GM21529 (cell line): Measurements from ENCODE around the gene ITGA2B.
A peak's percentile ranks its signal among the peaks of the same experiment; 100 is the strongest.
"Not testable (repeated sequence)": the region's sequence is repeated elsewhere in the genome, so short reads cannot be mapped to it uniquely, and the experiment has no call there.

ENCODE experiments used
- ATAC-seq: cut with Tn5 transposase; IDR thresholded peaks from one replicate; pipeline ENCODE4 v1.9.1; 2021; ENCODE audit not compliant: unreplicated experiment

ITGA2B gene

DNA sequence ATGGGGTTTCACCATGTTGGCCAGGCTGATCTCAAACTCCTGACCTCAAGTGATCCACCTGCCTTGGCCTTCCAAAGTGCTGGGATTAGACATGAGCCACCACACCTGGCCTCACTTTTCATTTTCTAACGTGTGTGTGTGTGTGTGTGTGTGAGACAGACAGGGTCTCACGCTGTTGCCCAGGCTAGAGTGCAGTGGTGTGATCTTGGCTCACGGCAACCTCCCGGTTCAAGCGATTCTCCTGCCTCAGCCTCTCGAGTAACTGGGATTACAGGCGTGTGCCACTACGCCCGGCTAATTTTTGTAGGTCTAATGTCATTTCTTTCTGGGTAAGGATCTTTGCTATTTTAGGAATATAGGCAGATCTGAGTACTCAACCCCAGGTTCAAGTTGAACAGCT is 4.7 kb upstream of the ITGA2B start:
- ATAC-seq: not testable (repeated sequence)

DNA sequence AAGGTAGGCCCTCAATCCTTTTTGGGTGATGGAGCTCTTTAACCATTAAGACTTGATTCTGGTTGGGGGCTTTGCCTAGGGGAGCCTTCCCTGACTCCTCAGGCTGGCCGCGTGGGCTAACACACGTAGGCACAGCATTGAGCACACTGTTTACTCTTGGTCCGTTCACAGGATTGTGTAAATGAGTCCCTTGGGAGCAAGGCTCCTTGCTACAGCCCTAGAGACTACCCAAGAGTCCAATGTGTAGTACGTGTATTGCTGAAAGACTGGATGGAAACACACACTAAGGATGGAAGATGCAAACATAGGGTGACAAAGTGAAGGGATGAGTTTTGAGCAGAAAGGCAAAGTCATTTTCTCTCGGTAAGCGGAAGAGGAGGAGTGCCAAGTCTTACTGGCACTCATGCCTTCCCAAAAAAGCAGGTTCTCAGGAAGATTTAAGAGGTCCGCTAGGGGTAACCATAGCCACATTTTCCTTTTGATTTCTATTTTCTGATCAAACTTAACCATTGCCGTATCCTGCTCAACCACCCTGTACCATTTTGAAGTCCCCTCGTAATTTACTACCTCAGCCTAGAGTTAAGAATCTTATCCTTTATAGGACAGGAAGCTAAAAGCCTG is 911 bp upstream of the ITGA2B start:
- no peak for ATAC-seq

DNA sequence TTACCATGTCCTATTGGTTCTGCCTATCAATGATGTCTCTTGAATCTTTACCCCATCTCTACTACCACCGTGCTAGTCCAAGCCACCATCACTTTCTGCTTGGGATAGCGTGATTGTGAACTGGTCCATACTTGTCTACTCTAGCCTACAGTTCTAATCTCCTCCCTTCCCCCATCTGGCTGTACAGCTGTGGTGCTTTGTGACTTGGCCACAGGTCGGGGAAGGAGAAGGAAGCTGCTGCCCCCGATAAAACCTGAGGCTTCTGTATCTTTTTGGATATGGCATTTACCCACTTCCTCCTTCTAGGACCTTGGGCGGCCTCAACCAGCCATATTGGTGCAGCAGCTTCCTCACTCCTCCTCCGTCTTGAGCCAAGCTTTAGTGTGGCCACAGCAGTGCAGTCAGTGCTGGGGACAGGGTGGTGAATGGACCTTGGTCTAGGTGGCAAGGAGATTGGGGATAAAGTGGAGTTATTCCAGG is 314 bp upstream of the ITGA2B start:
- no peak for ATAC-seq

DNA sequence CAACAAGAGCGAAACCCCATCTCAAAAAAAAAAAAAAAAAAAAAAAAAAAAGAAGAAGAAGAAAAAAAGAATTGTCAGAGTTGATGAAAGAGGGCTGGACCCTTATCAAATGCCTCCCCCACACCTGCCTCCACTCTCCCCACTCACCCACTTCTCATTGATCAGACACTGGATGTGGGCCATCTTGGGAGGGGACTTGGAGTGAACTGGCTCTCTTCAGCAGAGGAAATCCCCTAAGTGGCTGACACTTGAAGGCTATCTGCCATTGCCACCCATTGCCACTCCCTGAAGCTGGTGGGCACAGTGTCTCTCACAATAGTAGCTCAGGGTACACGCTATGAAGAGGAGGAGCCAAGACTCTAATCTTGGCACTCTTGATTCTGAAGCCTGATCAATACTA is 1.6 kb downstream of the ITGA2B start:
- ATAC-seq: no peak

DNA sequence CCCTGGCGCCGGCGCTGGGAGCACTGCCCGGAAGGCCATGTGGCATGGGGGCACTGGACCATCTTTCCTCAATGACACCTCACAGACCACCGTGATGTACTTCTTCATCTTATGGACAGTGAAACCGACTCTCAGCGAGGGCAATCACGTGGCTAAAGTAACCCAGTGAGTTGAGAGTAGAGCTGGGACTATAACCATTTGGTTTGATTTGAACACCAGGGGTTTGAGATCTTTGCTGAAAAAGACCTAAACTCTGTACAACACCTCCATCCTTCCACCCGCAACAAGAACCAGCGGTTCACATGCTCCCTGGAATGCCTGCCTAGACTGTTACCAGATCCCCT is 3.3 kb downstream of the ITGA2B start:
- ATAC-seq: no peak

DNA sequence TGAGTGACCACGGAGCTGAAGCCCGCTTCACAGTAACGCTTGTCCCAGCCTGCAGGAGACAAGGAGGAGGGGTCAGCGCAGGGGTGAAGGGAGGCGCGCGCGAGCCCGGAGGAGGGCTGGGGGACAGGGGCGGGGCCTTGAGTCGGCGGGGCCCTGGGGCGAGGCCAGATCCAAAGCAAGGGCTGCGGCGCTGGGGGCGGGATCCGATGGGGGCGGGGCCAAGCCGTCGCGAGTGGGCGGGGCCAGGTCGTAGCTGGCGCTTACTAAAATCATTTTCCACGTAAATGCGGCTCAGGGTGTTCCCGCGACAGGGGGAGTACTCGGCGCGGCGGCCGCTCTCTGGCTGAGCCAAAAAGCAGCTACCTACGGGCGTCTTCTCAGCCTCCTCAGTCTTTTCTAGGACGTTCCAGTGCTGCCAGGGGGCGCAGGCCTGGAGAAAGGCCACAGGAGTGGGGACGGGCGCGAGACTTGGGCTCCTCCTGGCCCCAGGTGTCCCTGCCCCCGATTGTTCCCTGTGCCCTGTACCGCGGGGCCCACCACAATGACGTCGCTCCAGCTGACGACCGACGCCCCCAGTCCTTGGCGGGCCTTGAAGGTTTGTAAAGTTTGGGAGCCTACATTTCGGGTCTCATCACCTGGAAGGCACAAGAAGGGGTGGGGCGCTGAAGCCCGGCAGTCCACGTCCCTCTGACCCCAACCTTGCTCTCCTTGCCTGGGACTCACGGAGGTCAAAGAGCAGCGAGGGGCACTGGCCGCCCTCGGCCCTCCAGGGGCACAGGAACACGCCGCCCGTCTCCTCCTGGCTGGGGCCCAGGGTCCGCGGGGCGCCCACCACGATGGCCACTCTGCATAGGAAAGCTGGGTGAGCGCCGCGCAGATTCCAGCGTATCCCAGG is 3.9 kb downstream of the ITGA2B start:
- ATAC-seq: peak; percentile 47

DNA sequence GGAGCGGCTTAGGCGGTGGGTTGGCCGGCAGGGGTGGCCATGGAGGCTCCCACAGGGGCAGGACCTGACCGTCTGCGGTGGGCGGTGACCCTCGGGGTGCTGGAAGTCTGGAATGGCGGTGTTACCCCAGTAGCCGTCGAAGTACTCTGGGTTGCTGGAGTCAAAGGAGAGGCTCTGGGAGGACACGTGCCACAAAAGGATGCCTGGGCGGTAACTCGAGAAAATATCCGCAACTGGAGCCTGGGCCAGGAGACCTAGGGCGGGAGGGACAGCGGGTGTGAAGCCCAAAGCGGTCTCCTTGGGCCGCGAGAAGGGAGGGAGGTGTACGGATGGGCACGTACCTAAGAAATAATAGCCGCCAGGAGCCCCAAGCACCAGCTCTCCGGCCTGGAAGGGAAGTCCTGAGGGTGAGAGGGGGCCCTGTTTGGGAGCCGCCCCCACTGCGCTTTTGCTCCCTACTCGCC is 4.6 kb downstream of the ITGA2B start:
- ATAC-seq: no peak

DNA sequence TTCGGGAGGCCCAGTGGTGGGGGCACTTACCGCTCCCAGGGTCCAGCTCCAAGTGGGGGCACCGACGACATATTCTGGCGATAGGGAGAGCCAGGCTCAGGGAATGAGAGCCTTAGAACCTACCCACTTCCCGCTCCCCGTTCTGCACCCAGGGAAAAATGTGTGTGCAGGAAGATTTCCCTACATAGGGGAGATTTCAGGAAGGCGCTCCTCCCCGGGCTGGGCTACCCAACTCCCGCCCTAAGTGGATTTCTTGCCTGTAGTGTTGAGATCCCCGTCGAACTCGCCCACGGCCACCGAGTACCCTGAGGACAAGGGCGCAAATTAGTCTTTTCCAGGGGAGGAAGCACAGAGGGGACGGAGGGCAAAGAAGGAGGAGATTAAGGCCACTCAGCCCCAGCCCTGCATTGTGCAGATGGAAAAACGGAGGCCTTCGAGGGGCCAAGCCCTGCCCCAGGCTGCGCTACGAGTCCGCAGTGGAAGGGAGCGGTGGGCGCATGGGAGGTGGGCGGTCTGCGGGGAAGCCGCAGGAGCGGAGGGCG is 5.1 kb downstream of the ITGA2B start:
- ATAC-seq: no peak

DNA sequence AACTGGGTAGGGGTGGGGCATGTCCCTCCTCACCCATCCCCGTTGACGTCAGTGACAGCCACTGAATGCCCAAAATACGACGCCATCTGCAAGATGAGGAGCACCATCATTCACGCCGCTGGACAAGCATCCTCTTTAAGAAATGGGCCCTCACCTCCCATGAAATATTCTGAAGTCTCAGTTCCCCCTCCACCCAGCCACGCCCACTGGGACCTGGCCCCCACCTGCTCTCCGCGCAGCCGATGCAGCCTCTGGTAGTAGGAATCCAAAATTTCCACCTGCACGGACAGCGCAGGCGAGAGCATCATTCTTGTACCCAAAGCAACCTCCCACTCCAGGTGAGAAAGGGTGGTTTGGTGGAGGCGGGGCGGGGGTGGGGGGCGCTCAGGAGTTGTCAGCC is 5.6 kb downstream of the ITGA2B start:
- no peak for ATAC-seq

DNA sequence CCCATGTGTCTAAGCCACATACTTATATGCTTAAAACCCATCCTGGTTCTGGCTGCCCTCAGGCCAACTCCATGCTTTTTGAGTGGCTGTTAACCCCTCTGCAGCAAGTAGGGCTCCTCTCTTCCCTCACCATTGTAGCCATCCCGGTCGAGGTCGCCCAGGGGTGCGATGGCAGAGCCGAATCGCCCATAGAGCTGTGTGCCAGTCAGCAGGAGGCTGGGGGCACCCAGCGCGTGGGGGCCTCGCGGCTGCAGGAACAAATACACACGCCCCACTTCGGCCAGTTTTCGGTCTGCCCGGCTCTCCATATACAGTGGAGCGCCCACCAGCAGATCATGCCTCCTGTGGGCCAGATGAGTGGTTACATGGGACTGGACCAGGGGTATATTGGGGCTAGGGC is 6.1 kb downstream of the ITGA2B start:
- no peak for ATAC-seq

DNA sequence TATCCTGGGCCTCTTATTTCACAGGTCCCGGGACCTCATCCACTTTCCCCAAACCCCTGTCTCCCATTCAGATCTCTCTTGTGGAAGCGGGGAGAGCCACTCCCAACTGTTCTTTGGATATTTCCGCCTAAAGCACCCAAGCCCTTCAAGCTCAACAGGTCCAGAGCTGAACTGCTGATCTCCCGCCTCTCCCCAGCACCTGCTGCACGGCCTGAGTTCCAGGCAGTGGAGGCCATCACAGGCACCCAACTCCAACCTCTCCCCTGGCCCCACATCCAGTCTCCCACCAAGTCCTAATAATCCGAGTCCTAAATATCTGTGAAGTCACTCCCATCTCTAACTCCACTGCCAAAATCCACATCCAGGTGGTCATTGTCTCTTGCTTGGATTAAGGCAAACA is 6.5 kb downstream of the ITGA2B start:
- ATAC-seq: no peak

DNA sequence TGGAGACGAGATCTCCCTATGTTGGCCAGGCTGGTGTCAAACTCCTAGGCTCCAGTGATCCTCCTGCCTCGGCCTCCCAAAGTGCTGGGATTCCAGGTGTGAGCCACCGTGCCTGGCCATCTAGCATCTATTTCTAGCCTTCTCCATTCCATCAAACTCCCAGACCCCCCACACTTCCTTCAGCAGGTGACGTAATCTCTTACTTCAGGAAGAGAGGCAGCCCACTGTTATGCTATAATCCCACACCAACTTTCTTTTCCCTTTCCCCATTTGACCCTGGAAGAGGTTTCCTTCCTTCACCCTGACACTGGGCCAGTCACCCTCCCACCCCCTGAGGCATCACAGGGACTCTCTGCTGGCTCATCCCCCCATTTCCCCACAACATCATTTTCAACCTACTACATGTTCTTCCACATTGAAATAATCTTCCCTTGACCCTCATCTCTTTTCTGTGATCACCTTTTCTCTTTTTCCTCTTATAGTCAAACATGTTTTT is 7.6 kb downstream of the ITGA2B start:
- no peak for ATAC-seq

DNA sequence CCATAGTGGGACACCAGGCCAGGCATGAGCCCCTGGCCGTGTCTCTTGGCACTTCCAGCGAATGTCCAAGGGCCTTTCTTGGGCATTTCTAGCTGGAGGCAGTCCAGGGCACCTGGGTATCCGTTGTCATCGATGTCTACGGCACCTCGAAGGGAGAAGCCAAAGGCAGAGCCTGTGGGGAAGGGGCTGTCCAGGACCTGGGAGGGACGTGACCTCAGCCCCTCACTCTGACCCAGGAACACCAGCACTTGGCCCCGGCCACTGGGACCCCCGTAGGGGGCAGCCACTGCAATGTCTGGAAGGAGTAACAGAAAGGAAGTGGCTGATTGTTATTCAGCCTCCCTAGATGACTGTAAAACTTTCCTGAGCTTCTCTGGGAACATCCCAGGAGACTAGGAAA is 8.7 kb downstream of the ITGA2B start:
- no peak for ATAC-seq

DNA sequence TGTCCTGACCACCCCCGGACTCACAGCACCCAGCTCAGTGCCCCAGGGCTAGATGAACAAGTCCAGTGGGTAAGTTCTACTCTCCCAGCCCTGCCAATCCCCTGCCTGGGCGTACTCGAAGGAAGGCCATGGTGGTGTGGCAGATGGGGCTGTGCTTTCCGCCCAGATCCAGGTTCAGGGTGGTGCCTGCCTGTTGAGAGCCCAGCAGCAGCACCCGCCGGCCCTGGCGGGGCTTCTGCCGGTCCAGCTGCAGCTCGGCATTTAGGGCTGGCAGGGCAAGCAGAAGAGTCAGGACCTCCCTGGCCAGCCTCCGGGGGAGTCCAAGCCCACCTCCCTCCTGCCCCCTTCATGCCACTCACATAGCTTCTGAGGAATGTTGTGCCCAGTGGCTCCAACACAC is 9.6 kb downstream of the ITGA2B start:
- ATAC-seq: no peak

DNA sequence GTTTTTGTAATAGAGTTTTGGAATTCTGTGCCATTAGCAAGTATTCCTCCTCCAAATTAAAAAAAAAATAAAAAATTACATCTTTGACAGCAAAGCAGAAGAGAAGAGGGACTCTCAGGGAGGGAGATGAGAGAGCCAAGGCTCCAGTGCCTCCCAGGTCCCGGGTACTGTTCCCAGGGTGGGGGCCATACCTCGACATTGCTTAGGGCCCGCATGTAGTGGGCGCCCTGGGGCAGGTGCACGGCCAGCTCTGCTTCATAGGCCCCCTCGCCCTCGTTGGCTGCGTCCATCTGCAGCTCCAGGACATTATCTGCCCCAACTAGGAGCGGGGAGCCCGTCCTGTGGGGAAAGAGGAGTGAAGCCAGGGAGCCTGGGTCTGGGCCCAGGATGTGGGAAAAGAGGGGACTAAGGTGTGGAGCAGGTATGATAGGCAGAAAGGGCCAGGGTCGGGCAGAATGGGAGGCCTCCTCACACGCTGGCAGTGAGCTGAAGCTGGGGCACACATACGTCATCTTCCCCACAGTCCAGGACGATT is 11.2 kb downstream of the ITGA2B start:
- ATAC-seq: no peak

DNA sequence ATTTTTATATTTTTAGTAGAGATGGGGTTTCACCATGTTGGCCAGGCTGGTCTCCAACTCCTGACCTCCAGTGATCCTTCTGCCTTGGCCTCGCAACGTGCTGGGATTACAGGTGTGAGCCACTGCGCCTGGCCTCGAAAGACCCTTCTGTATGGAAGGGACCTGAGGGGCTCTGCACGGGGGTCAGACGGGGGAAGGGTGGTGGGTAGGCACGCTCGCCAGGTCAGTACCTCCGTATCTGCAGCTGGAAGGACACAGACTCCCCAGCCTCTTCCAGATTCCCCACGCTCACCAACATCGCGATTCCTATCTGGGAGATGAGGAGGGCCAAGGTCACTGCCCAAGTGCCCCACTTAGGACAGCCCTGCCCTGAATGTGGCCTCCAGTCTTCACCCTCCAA is 12.7 kb downstream of the ITGA2B start:
- no peak for ATAC-seq

DNA sequence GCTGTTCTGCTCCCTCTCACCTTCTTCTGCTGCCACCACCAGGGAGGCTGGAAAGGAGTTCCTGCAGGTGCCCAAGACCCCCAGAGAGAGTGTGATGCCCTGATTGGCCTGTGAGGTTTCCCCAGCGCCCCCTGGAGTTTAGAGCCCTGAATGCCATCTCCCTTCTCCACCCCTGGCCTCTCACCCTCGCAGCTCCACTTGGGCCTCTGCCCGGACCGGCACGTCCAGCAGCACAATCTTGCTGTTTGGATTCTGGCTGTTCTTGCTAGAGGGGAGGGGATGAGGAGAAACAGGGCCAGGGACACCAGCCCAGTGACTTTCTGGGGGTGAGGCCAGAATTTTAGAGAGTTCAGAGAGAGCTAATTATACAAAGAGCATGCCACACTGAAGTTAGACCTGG is 13.3 kb downstream of the ITGA2B start:
- ATAC-seq: no peak

DNA sequence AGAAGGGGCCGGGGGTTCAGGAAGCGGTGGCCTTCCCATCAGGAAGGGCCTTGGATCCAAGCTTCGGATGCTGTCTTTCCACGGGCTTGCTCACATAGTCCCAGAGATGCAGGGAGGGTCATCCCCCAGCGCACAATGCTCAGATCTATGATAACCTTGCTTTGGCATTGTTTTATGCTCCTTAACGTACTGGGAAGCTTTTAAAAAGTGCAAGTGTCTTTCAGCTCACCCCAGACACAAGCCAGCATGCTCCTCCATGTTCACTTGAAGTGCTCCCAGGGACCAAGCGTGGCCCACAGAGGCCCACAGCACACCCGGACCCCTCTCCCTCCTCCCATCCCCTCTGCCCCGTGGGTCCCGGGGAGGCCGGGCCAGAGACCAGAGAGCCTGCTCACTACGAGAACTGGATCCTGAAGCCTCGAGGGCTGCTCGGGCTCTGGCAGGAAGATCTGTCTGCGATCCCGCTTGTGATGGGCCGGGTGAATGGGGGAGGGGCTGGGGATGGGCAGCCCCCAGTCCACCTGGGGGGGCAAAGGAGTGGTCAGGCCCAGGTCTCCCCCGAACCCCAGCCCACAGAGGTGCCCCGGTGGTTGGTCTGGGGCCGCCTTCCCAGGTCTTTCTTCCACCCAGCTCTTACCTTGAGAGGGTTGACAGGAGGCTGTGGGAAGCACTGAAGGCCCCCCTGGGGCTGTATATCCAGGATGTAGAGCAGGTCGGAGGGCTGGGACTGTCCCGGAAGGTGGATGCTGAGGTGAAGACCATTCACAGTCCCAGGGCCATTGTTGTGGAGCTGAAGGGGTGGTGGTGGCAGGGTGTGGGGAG is 14.0 kb downstream of the ITGA2B start:
- ATAC-seq: no peak

DNA sequence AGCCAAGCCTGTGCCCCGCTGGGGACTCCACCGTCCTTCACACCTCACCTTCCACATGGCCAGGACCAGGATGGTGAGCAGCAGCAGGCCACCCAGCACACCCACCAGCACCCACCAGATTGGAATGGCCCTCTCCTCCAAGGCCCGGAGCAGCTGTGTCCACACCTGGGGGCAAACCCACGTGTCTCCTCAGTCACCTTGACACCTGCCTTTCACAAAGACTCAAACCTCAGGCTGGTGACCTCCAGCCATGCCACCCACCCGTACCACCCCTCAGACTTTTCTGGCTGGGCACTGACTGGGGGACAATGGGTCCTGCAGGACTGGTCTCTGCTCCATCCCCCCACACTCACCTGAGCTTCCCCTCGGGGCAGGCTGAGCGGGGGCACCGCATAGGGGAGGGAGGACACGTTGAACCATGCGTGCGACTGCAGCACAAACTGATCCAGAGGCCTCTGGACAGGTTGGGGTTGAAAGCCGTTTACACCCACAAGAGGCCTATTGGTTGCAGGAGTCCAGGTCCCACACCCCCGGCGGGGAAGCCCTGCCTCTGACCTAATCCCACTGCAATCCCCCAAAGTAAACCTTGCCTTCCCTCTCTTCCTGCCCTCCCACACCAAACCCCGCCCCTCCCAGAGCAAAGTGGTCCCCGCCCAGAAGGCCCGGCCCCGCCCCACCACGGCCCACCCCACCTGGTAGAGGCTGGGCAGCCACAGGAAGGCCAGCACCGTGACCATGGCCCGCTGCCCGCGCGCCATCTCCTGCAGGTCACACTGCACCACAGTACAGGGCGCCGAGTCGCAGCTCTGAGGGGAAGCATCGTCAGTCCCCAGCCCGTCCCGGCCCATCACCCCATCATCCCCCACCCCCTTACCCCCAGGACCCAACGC is 14.9 kb downstream of the ITGA2B start:
- ATAC-seq: no peak

DNA sequence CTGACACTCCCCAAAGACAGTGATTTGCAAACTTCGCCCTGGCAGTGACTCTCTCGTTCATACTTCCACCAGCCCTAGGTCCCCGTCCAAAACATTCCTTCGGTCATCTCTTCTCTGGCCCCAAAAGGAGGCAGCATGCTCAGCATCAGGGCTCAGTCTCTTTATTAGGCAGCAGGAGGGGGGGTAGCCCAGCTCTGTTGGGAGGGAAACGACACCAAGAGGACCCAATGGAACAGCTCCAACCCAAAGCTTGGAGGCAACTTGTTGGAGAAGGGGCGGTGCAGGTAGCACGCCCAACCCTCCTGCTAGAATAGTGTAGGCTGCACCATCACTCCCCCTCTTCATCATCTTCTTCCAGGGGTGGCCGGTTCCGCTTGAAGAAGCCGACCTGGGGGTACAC is 17.4 kb downstream of the ITGA2B start:
- ATAC-seq: no peak
